HG02678 (cell line): Measurements from ENCODE around the gene EHD2.

Source experiments
- ATAC-seq: cut with Tn5 transposase; IDR thresholded peaks from one replicate; pipeline ENCODE4 v1.9.1; 2021; ENCODE audit warnings: mild to moderate bottlenecking, moderate library complexity; ENCODE audit not compliant: unreplicated experiment

EHD2 gene

DNA sequence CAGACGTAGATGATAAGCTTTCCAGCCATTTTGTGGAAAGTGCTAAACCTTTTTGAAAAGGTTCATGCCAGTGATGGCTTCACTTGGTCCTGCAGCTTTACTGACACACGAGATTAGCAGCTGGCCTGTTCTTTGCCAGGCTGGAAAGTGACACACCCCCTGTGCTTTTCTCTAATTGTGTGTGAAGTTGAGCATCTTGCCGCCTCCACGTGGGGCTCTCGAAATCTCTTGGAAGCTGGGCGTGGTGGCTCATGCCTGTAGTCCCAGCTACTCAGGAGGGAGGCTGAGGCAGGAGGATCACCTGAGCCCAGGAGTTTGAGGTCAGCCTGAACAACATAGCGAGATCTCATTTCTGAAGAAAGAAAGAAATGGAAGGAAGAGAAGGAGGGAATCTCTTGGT is 25.3 kb upstream of the EHD2 start:
- ATAC-seq: no peak

DNA sequence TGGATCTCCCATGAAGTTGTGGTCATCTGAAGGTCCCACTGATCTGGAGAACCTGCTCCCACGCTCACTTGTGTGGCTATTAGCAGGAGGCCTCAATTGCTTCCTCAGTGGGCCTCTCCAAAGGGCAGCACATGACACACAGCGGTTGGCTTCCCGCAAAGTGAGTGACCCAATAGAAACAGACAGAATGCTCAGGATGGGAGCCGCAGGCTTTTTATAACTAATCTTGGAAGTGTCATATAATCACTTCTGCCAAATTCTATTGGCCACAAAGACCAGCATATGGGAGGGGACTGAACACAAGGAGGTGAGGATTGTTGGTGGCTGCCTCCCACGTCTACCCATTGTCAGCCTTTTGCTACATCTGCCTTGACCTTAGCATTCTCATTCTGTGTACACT is 22.1 kb upstream of the EHD2 start:
- no peak for ATAC-seq

DNA sequence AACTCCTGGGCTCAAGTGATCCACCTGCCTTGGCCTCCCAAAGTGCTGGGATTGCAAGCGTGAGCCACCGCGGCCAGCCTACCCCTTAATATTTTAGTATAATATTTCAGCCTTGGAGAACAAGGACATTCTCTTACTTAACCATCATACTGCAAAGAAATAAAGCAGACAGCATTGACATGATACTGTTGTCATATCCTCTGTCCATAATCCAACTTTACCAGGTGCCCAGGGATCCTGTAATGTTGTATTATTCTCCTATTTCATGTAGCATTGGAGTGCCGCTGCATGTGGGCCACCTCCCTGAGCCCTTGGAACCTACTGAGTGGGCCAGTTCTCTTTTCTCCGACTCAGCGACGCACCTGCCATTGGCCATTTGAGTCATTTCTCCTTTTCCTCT is 21.4 kb upstream of the EHD2 start:
- no peak for ATAC-seq

DNA sequence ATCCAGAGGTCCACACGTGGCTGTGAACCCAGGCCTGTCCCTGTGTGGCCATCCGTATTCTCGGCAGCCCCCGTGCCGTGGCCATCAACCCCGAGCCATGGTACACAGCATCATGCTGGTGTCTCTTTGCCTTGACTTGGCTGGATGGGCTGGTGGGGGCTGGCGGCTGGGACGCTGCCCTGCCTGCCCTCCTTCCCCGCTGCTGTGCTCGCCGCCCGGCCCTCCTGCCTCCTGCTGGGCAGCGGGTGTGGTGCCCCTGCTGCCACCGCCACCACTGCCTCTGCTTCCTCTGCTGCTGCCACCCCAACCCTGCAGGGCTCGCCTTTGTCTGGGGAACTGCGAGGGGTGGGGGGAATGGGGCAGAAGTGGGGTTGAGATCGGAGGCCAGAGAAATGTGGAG is 19.7 kb upstream of the EHD2 start:
- no peak for ATAC-seq

GRCh38 chr19:47693903-47694302 is 19.3 kb upstream of the EHD2 start:
- no peak for ATAC-seq

- no peak for ATAC-seq
These were observed 18.6 kb upstream of the EHD2 start for GRCh38 chr19:47694466-47695273.

DNA sequence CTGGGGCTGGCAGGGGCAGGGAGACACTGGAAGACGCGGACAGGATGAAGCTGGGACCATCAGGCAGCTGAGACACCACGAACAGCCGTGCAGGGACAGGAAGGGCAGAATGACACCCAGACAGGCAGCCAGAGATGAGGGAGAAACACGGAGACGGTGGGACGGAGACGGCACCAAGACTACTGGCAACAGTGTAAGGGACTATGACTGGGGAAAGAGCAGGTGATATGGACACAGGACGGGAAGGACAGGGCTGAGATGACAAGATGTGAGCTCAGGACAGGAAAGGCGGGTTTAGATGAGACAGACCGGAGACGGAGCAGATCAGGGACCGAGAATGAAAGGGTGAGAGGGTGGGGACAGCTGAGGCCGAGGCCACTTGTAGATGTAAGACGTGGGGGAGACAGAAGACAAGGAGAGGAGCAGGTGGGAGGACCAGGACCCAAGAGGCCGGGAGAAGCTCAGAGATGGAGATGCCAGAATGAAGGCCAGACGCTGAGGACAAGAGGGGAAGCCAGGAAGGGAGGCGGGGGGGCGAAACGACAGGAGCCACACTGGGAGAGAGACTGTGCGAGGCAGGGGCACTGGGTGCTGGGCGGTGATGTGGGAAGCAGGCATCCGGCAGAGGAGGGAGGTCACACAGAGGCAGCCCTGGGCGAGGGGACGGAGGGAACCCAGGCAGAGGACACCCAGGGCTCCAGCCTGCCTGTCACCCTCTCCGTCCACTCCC is 17.5 kb upstream of the EHD2 start:
- ATAC-seq: no peak

DNA sequence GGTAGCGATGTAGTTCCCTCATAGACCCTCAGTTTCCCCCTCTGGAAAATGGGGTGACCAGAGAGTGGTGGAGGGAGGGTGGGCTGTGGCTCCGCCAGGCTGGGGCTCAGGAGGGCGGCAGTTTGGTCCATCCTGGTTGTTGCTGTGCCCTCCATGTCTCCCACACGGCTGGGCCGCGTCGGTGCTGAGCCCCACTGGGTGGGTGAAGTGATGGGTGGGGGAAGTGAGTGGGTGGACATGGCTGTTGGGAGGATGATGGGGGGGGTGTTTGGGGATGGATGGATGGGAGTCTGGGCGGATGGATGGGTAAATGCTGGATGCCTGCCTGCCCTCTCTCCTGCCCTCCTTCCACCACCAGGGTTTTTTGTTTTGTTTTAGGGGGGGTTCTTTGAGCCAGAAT is 16.6 kb upstream of the EHD2 start:
- ATAC-seq: no peak

DNA sequence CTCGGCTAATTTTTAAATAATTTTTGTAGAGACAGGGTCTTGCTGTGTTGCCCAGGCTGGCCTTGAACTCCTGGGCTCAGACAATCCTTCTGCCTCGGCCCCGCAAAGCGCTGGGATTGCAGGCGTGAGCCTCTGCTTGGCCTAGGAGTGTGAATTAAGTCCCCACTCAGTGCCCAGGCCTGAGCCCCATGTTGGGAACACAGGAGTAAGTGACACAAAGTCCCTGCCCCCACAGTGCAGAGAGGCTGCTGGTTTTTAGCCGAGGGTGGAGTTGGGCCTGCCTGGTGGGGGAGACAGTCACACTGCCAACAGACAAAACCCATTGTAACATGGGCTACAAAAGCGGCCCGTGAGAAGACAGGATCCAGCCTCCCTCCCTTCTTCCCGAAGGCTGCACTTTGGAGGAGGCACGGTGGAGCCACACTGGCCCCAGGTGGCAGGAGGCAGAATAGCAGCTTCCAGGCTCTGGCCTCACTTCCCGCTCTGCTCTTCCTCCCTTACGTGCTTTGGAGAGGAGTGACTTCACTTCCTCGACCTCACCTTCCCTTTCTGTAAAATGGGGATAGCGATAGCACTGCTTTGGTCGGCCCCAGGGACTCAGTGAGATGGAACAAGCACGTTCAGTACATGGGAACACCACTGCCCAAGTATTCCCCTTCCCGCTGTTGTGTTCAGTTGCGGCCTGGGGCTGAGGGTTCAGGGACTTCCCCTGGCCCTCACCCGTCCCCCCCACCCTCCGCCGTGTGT is 15.2 kb upstream of the EHD2 start:
- ATAC-seq: no peak

GRCh38 chr19:47698631-47699359 is 14.4 kb upstream of the EHD2 start:
- no peak for ATAC-seq

DNA sequence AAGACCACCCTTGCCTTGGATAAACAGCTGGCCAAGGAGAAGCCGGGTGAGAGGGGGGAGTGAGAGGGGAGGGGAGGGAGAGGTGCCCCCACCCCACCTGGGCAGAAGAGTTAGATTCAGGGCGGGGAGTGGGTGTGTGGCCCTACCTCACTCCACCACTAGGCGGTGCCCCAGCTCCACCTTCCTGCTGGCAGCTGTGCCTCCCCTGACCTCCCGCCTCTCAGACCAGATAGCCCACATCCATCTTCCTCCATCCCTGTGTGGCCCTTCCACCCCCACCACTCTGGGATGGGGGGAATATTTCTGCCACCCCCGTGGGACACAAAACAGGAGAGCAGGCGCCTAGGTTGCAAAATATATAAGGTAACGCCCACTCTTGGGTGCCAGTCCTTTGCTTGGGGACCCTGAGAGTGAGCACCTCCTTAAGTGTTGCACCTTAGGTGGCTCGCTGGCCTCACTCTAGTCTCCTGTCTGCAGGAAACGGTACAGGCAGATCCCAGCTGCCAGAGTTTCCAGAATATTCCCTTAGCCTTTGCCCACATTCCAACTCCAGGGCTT is 13.8 kb upstream of the EHD2 start:
- no peak for ATAC-seq

- ATAC-seq: no peak
These were observed 12.1 kb upstream of the EHD2 start for GRCh38 chr19:47700934-47701716.

- ATAC-seq: no peak
These were observed 11.3 kb upstream of the EHD2 start for GRCh38 chr19:47701717-47702552.

DNA sequence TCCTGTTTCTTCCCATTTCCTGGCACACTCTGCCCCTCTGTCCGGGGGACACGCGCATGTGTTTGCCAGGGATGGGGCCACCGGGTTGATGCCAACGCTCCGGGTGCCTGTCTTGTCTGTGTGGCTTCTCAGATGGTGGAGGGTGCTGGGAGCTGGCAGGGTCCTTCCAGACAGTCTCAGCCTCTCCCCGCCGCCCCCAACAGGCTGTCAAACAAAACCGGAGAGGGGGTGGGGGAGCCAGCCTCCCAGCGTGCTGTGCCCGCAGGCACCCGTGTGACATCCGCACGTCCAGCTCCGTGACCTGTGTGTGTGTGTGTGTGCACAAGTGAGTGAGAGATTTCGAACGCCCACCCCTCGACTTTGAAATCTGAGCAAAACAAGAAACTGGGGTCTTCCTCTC is 10.6 kb upstream of the EHD2 start:
- ATAC-seq: no peak

DNA sequence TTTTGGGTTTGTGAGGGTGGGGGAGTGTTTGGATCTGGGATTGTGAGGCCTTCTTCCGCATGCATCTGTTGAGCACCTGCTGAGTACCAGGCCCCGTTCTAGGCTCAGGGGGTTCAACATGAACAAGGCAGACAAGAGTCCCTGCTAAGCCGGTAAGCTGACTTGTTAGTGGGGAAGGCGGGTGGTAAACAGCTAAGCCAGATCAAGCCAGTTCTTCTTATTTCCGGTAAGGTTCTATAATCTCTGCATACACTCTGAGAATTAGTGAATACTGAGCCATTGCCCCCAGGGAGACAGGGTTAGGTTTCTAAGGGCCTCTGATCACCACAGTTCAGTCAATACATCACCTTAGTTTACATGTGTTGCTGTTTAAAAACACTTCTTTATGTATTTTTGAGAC is 9.9 kb upstream of the EHD2 start:
- no peak for ATAC-seq

DNA sequence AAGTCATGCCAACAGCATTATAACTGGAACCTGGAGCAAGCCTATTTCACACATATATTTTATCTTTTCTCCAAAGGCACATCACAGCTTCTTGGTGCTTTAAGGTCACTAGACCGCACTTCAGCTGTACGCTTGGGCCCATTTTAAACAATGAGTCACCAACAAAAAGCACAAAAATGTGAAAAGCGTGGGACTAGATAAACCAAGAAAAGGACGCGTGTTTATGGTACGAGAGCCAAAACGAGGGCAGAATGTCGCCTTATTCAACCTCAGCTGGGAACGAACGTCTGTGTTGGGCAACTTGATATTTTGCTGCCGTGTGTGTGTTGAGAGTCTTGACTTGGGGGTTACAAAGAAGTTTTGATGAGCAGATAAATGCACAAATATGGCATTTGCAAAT is 9.2 kb upstream of the EHD2 start:
- no peak for ATAC-seq

DNA sequence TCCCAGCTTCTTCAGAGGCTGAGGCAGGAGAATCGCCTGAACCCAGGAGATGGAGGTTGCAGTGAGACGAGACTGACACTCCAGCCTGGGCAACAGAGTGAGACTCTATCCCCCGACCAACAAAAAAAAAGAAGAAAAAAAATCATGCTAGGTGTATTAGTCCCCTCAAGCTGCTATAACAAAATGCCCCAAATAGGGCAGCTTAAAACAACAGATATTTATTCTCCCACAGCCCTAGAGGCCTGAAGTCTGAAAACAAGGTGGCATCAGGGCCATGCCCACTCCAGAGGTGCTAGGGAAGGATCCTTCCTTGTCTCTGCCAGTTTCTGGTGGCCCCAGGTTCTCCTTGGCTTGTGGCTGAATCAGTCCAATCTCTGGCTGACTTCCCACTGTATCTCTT is 8.6 kb upstream of the EHD2 start:
- no peak for ATAC-seq

- no peak for ATAC-seq
These were observed 5.9 kb upstream of the EHD2 start for GRCh38 chr19:47707135-47707925.
